Measurements from ENCODE around the gene FCHSD1.

The FCHSD1 gene

GRCh38 chr5:141650851-141651727 lies at the start of gene FCHSD1:
Gene FCHSD1, minus strand, starts transcription at chr5:141651418. Its CDS starts 50 bp downstream, at chr5:141651368.
- DNase-seq, result peak; percentile 79

- no peak for DNase-seq
Observed at GRCh38 chr5:141697586-141697985, 46.4 kb upstream of the FCHSD1 start.

- no peak for DNase-seq
Observed at GRCh38 chr5:141696431-141696830, 45.2 kb upstream of the FCHSD1 start.

- DNase-seq, result no peak
Observed at GRCh38 chr5:141695627-141696215, 44.5 kb upstream of the FCHSD1 start.

- no peak for DNase-seq
Observed at GRCh38 chr5:141694479-141694878, 43.3 kb upstream of the FCHSD1 start.

- DNase-seq, result peak; percentile 45
Observed at GRCh38 chr5:141692919-141693725, 41.9 kb upstream of the FCHSD1 start.

GRCh38 chr5:141692533-141692888 lies 41.3 kb upstream of the FCHSD1 start:
- DNase-seq, result no peak

- DNase-seq, result peak; percentile 87
Observed at GRCh38 chr5:141691867-141692532, 40.8 kb upstream of the FCHSD1 start.

- DNase-seq, result no peak
Observed at GRCh38 chr5:141691286-141691866, 40.2 kb upstream of the FCHSD1 start.

- DNase-seq, result no peak
Observed at GRCh38 chr5:141686648-141687416, 35.6 kb upstream of the FCHSD1 start.

GRCh38 chr5:141685591-141685990 lies 34.4 kb upstream of the FCHSD1 start:
- no peak for DNase-seq

GRCh38 chr5:141683596-141684141 lies 32.5 kb upstream of the FCHSD1 start:
- no peak for DNase-seq

GRCh38 chr5:141681695-141682641 lies 30.8 kb upstream of the FCHSD1 start, which contains the start of gene ARAP3:
Gene ARAP3, minus strand, starts transcription at chr5:141682230. Its CDS starts 1,744 bp downstream, at chr5:141680486.
- DNase-seq, result peak; percentile 50

- no peak for DNase-seq
Observed at GRCh38 chr5:141681295-141681694, 30.1 kb upstream of the FCHSD1 start.

GRCh38 chr5:141680751-141681201 lies 29.6 kb upstream of the FCHSD1 start:
- no peak for DNase-seq

- DNase-seq, result no peak
Observed at GRCh38 chr5:141680178-141680577, 29.0 kb upstream of the FCHSD1 start.

- no peak for DNase-seq
Observed at GRCh38 chr5:141677415-141677814, 26.2 kb upstream of the FCHSD1 start.

GRCh38 chr5:141675672-141676071 lies 24.5 kb upstream of the FCHSD1 start:
- DNase-seq, result no peak

GRCh38 chr5:141674747-141675146 lies 23.5 kb upstream of the FCHSD1 start:
- DNase-seq, result no peak
